K562 (cell line): Measurements from ENCODE around the gene MRPL58. TPM values are rescaled to one million over a fixed set of nuclear protein-coding genes. Genes with fewer than 3 reads are reported as not detected.
A peak's percentile ranks its signal among the peaks of the same experiment; 100 is the strongest.

Experiments
- ATAC-seq: fragments of 200-7000 bp; cut with Tn5 transposase; 3 replicates; pipeline ENCODE4 v1.9.1; 2020; ENCODE audit warnings: moderate library complexity
- BruUV-seq: library from RNA; stranded (reverse); fragments of 400-500 nt; replicated peaks from 2 replicates; lab custom pipeline; 2021; lab: Mats Ljungman, UMichigan
- CTCF ChIA-PET: fragments of 300-600 bp; formaldehyde crosslinking; extraction: SDS; loops from one replicate; lab custom pipeline; 2021; ENCODE audit warnings: low intra/inter-chr PET ratio; lab: Yijun Ruan, JAX
- POLR2A ChIA-PET: fragments of 300-600, 350-650 bp; sonication (Branson Sonifier 250); formaldehyde crosslinking; extraction: SDS; loops from one replicate; lab custom pipeline; 2021; ENCODE audit warnings: antibody characterized with exemption, inconsistent platforms; lab: Yijun Ruan, JAX
- DNase-seq, 4 experiments: peaks; one replicate each; pipeline versions ENCODE4 v3.0.0 to v3.0.0-alpha.2; 2011 to 2018; ENCODE audit warnings: low spot score in 3 of 4, mixed read lengths in 3 of 4; ENCODE audit errors: extremely low read depth in 1 of 4
- FAIRE-seq: peaks from 2 replicates; lab custom pipeline; 2011; peaks lifted over from hg19 to GRCh38; lab: Jason Lieb, UNC
- H2AFZ ChIP-seq: 2 replicates; pipeline ENCODE4 v1.6.0; 2011; ENCODE audit warnings: low read depth, low read length, control low read depth, inconsistent platforms
- H3K27ac ChIP-seq: fragments of 200-600 bp; 3 replicates; pipeline ENCODE4 v1.8.0; 2011; ENCODE audit warnings: low read depth, mild to moderate bottlenecking, control low read depth, inconsistent platforms, low read length, moderate library complexity, mixed read lengths; ENCODE audit errors: extremely low read depth
- H3K27me3 ChIP-seq, 2 experiments: fragments of 300-600 bp in 1 of 2; 2 replicates in 1 of 2; 3 replicates in 1 of 2; pipeline versions ENCODE4 v1.6.0 to v1.8.0; 2011; ENCODE audit warnings: inconsistent platforms in 2 of 2, low read length in 2 of 2, mild to moderate bottlenecking in 1 of 2, mixed read lengths in 1 of 2, moderate library complexity in 1 of 2; ENCODE audit not compliant: control insufficient read depth in 2 of 2, insufficient read depth in 2 of 2
- H3K36me3 ChIP-seq: fragments of 300-600 bp; 3 replicates; pipeline ENCODE4 v1.8.0; 2011; ENCODE audit warnings: mild to moderate bottlenecking, low read length, inconsistent platforms; ENCODE audit not compliant: control insufficient read depth, insufficient read depth
- H3K4me1 ChIP-seq, 2 experiments: fragments of 200-600 bp in 1 of 2; replicated peaks in 1 of 2; 2 replicates in 1 of 2; 3 replicates in 1 of 2; pipeline versions ENCODE4 v1.5.1 to v1.8.0; 2011; ENCODE audit warnings: inconsistent platforms in 2 of 2, low read length in 2 of 2, mild to moderate bottlenecking in 1 of 2, mixed read lengths in 1 of 2, moderate library complexity in 1 of 2; ENCODE audit not compliant: control insufficient read depth in 2 of 2, insufficient read depth in 2 of 2
- H3K4me2 ChIP-seq: 2 replicates; pipeline ENCODE4 v1.6.1; 2011; ENCODE audit warnings: low read length, control low read depth, inconsistent platforms, mixed read lengths; ENCODE audit not compliant: insufficient read depth
- H3K4me3 ChIP-seq: fragments of 200-600 bp; sonication (generic), shearing (Covaris generic); 2 replicates; pipeline ENCODE4 v1.5.1; 2016; ENCODE audit warnings: control low read depth, inconsistent platforms
- H3K79me2 ChIP-seq: fragments of 200-600 bp; 3 replicates; pipeline ENCODE4 v1.8.0; 2011; ENCODE audit warnings: low read length, inconsistent platforms; ENCODE audit not compliant: control insufficient read depth, insufficient read depth
- H3K9ac ChIP-seq, 2 experiments: 2 replicates each; pipeline versions ENCODE4 v1.6.0 to v1.6.1; 2011; ENCODE audit warnings: low read depth in 2 of 2, low read length in 2 of 2, control low read depth in 1 of 2, inconsistent platforms in 1 of 2, mild to moderate bottlenecking in 1 of 2, mixed read lengths in 1 of 2; ENCODE audit not compliant: insufficient read depth in 1 of 2
- H3K9me1 ChIP-seq: one replicate; pipeline ENCODE4 v1.6.0; 2011; ENCODE audit warnings: inconsistent platforms, mild to moderate bottlenecking, low read length, moderate library complexity; ENCODE audit not compliant: control insufficient read depth, insufficient read depth
- H3K9me3 ChIP-seq: replicated peaks from 2 replicates; pipeline ENCODE4 v1.5.1; 2011; ENCODE audit warnings: low read depth, low read length, inconsistent platforms; ENCODE audit not compliant: control insufficient read depth, insufficient read depth
- H4K20me1 ChIP-seq: replicated peaks from 2 replicates; pipeline ENCODE4 v1.6.1; 2011; ENCODE audit warnings: low read length, inconsistent platforms, mixed read lengths; ENCODE audit not compliant: control insufficient read depth, insufficient read depth
- FUS ChIP-seq: fragments of 200-400 bp; formaldehyde crosslinking; optimal IDR thresholded peaks from 2 replicates; pipeline ENCODE3; 2017; ENCODE audit warnings: low read depth, low read length
- HLTF ChIP-seq: fragments of 450-650 bp; IDR thresholded peaks from 2 replicates; pipeline ENCODE4 v1.6.1; 2016
- KDM1A ChIP-seq, 2 experiments: fragments of 450-650 bp; IDR thresholded peaks; 2 replicates each; pipeline ENCODE4 v1.6.1; 2016; ENCODE audit warnings: mild to moderate bottlenecking in 2 of 2
- L3MBTL2 ChIP-seq: fragments of 450-650 bp; IDR thresholded peaks from 2 replicates; pipeline ENCODE4 v1.6.1; 2016; ENCODE audit warnings: mild to moderate bottlenecking, moderate library complexity
- MTA3 ChIP-seq: fragments of 450-650 bp; formaldehyde crosslinking; IDR thresholded peaks from 2 replicates; pipeline ENCODE4 v1.6.1; 2017; ENCODE audit warnings: mild to moderate bottlenecking, borderline replicate concordance
- MYC ChIP-seq, 2 experiments: fragments of 250-450 bp in 1 of 2; sonication (Bioruptor Pico) in 1 of 2; IDR thresholded peaks; 2 replicates each; pipeline versions ENCODE4 v1.5.1 to v1.6.1; 2012 to 2021; ENCODE audit warnings: low read depth in 2 of 2, borderline replicate concordance in 1 of 2, improper control_type of control experiment in 1 of 2, low read length in 1 of 2, mild to moderate bottlenecking in 1 of 2, moderate library complexity in 1 of 2
- REST ChIP-seq, 2 experiments: fragments of 450-650 bp; formaldehyde crosslinking in 1 of 2; IDR thresholded peaks; 2 replicates each; pipeline versions ENCODE4 v1.4.0 to v1.6.1; 2014 to 2020; ENCODE audit warnings: mild to moderate bottlenecking in 2 of 2, borderline replicate concordance in 1 of 2, low read depth in 1 of 2
- RNF2 ChIP-seq: sonication (generic); IDR thresholded peaks from 2 replicates; pipeline ENCODE4 v1.6.1; 2016
- SAP30 ChIP-seq: fragments of 200-600 bp; sonication (generic); IDR thresholded peaks from 2 replicates; pipeline ENCODE4 v1.6.1; 2012; ENCODE audit warnings: borderline replicate concordance, low read depth, mild to moderate bottlenecking, moderate library complexity, low read length, control low read depth, inconsistent platforms; ENCODE audit not compliant: insufficient read depth, poor library complexity, severe bottlenecking
- TAF7 ChIP-seq: fragments of 450-650 bp; IDR thresholded peaks from 2 replicates; pipeline ENCODE4 v1.6.1; 2016; ENCODE audit warnings: missing genetic modification characterization, missing compliant biosample characterization
- ZNF695 ChIP-seq: fragments of 450-650 bp; formaldehyde crosslinking; IDR thresholded peaks from 2 replicates; pipeline ENCODE4 v1.4.0; 2020; ENCODE audit warnings: mild to moderate bottlenecking, moderate library complexity
- WGBS: fragments of 100-300 bp; shearing (Covaris generic); methylation state at CpG from one replicate; pipeline ENCODE4 v1.1.6; 2016; ENCODE audit warnings: low coverage, mixed read lengths; ENCODE audit not compliant: insufficient coverage; ENCODE audit errors: missing lambda C conversion rate; 5-methylcytosine and 5-hydroxymethylcytosine counted together
- in situ Hi-C: fragments of 300-500 bp; cut with MboI; formaldehyde crosslinking; loops from 4 replicates; pipeline ENCODE4 v1.15.0; 2018; ENCODE audit warnings: inconsistent platforms, mixed read lengths
- intact Hi-C: fragments of 100-400 bp; cut with micrococcal nuclease; formaldehyde crosslinking; loops from 2 replicates; pipeline ENCODE4 v1.14.2; 2022
- polyA plus RNA-seq, 8 experiments: library from polyadenylated mRNA; depleted of rRNA in 4 of 8; stranded (reverse) in 5 of 8; unstranded in 3 of 8; fragments of >200 nt; fragmentation: Nextera tagmentation in 2 of 8; fragmentation: Illumina TruSeq in 1 of 8; extraction: Ambion mirVana in 2 of 8; extraction: Trizol in 1 of 8; gene quantifications; 2 replicates each; pipeline versions ENCODE4 v1.2.1 to v1.2.3, GENCODE V29; 2011 to 2014; ENCODE audit warnings: inconsistent platforms in 1 of 8, missing spikeins in 1 of 8
- total RNA-seq, 7 experiments: library from RNA; depleted of rRNA in 6 of 7; stranded (reverse); fragments of >200 nt in 6 of 7; fragmentation: Illumina TruSeq in 2 of 7; extraction: Trizol in 2 of 7; gene quantifications; 2 replicates each; pipeline versions ENCODE4 v1.2.1 to v1.2.3, GENCODE V29; 2011 to 2021; ENCODE audit warnings: low replicate concordance in 1 of 7

Gene MRPL58
- total and polyA plus RNA-seq, 9 of the 15 experiments (the other 6 are each of a cell fraction or from before 2014, with no cell fraction given), result 30.8 to 107 (median 72.4) TPM

- H3K4me2 ChIP-seq, result no peak overlapping the region
- no peaks in the 10 kb centered on the region for H3K9me1 ChIP-seq
- BruUV-seq, result no TSS peak
- CTCF ChIA-PET, result interaction anchor here (0.5 to 1.5 kb wide), 8 partner anchors 28 to 142 kb away, joined by 3 to 12 read pairs (median 4); partner anchors contain the start of genes NT5C and SLC16A5
- no peaks in the 10 kb centered on the region for H3K79me2 ChIP-seq
- FAIRE-seq (peak; percentile 94), ATAC-seq (peak; percentile 89), DNase-seq (peak in 2 of 4 experiments; percentile 17 to 60)
- 0 out of 2 replicates have a peak, but pooled peaks cover 3% of the 10 kb centered on the region for H4K20me1 ChIP-seq
- intact Hi-C loops (loop anchor here (2.0 kb wide), 1 partner anchor 71 kb away; the partner anchor contains the start of gene NT5C), in situ Hi-C loops (loop anchor here (5.0 kb wide), 1 partner anchor 53 kb away; no protein-coding TSS in a partner anchor)
- no peaks in the 10 kb centered on the region for H3K9me3 ChIP-seq
- H3K27me3 ChIP-seq, result no peaks in the 10 kb centered on the region
- peaks cover 81% of the 10 kb centered on the region for H3K36me3 ChIP-seq
- no peak overlapping the region for H3K4me3 ChIP-seq
- peak overlapping the region in 1 of 2 experiments; percentile 11; a peak in 1 of 4 replicates for H3K9ac ChIP-seq
- POLR2A ChIA-PET, result interaction anchor here (0.6 to 2.1 kb wide), 15 partner anchors 10 to 194 kb away, joined by 3 to 14 read pairs (median 3); partner anchors contain the start of genes ATP5PD, JPT1, KCTD2 and SLC16A5
- 67% methylated on average over 25 of the region's 25 CpGs for WGBS
- peaks cover 0 to 3% of the 10 kb centered on the region in 2 experiments; a peak in 2 of 5 replicates for H3K4me1 ChIP-seq
- no peak overlapping the region for H2AFZ ChIP-seq
- peak overlapping the region; percentile 53; the same call in 2 of the 3 replicates for H3K27ac ChIP-seq
- no peak for TF ChIP-seq SAP30
- peak; percentile 65; the same call in 1 of the 2 replicates for TF ChIP-seq REST (IDR thresholded peaks at IDR 0.05; ENCODE audit: borderline replicate concordance)
- TF ChIP-seq REST (CRISPR knock-in tag; IDR thresholded peaks at IDR 0.05; ENCODE audit: low read depth), result no peak
- no peak for TF ChIP-seq KDM1A (IDR thresholded peaks at IDR 0.05)
- TF ChIP-seq ZNF695, result no peak
- TF ChIP-seq MTA3, result no peak
- peak; percentile 43; the same call in 1 of the 2 replicates for TF ChIP-seq L3MBTL2
- no peak for TF ChIP-seq TAF7
- peak; percentile 48; the same call in 1 of the 2 replicates for TF ChIP-seq MYC (IDR thresholded peaks at IDR 0.05; ENCODE audit: low read depth, low read length)
- no peak for TF ChIP-seq MYC (CRISPR knock-in tag; IDR thresholded peaks at IDR 0.05; ENCODE audit: borderline replicate concordance, low read depth)
- TF ChIP-seq RNF2, result no peak
- no peak for TF ChIP-seq FUS
- no peak for TF ChIP-seq HLTF
These were observed 47.2 kb downstream of the MRPL58 start for GRCh38 chr17:75059369-75060345.
